COLO829 (cell line): Measurements from ENCODE around the gene LDB2.

Experiments
- DNase-seq: peaks from one replicate; pipeline ENCODE4 v3.0.0; 2012; ENCODE audit warnings: low spot score

LDB2 gene

DNA sequence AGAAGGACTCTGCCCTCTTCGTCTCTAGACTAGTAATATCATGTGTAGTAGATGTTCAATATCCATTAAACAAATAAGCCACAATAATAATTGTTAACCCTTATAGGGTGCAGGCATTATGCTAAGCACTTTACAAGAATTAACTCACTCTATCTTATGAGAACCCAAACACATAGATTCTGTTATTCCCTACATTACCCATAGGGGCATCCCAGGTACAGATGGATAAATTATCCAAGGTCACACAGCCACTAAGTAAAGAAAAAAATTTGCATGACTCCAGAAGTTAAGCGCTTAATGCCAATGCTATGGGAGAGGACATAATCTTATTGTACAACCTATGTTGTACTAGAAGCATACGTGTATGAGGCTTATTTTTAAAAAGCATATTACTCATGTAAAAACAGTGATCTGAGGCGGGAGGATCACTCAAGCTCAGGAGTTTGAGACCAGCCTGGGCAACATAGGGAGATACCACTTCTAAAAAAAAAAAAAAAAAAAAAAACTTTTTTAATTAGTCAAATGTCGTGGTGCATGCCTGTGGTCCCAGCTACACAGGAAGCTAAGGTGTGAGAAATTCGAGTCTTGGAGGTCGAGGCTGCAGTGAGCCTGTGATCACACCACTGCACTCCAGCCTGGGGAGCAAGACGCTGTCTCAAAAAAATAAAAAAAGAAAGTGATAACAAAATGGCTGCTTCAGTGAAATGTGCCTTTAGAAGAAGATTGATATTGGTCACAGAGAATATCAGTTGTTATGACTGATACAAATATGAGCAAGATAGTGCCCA is 13.6 kb downstream of the LDB2 start:
- no peak for DNase-seq

DNA sequence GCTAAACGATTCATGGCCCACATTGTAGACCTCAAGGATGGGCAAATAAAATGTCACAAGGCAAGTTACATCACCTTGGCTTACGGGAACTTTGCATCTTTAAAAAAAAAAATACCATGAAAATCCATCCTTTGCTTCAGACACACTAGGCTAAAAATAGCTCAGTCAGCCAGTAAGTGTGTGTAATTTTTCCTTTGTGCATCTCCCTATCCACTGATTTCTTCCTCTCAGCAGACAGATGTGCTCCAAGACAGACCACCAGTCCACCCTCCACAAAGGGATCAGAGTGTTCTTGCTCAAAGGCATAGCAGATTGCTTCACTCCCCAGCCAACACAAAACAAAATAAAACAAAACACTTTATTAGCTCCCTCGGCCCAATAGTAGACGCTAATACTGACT is 14.6 kb downstream of the LDB2 start:
- no peak for DNase-seq

DNA sequence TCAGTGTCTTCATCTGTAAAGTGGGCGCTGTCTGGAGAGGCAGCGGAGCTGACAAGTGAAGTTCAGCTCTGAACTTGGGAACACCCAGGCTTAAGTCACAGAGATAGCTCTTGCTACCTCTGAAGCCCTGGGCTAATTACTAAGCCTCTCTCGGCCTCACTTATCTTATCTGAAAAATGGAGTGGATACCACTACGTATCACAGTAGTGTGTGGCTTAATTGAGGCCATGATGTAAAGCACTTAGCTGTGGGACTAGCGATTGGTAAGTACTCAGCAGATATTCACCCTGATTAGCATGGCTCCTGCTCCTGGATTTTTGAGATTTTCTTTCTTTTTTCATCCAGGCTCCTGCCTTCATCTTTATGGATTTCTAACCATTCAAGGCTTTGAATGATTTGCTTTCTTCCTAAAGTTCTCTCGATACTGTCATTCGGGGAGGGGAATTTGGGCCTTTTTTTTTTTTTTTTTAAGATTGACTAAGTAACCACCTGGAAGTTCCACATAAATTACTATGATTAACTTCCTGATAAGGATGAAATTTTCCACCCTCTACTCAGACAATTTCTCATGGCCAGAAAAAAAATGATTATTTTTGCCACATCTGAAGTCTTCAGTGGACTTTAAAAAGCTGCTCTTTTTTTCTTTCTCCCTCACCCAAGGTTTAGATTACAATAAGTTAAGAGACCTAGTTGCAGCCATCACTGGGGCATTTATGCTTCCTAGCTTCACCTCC is 17.1 kb downstream of the LDB2 start:
- no peak for DNase-seq

DNA sequence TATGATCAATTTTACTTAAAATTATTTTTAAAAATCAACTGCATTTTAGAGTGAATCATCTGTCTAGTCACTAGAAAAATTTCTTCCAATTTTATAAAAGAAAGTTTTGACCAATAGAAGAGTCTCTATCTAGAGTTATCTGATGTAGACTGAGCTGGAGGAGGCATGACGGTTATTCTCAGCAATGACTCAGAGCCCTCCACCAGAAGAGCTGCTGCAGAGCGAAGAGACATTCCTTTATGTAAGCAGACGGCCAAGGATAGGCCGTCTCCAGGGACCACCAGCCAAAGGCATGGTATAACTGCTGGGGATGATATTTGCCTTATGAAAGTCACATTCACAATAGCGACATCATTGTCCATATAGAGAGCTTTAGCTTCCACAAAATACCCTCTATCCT is 23.0 kb downstream of the LDB2 start:
- peak; percentile 56 for DNase-seq

DNA sequence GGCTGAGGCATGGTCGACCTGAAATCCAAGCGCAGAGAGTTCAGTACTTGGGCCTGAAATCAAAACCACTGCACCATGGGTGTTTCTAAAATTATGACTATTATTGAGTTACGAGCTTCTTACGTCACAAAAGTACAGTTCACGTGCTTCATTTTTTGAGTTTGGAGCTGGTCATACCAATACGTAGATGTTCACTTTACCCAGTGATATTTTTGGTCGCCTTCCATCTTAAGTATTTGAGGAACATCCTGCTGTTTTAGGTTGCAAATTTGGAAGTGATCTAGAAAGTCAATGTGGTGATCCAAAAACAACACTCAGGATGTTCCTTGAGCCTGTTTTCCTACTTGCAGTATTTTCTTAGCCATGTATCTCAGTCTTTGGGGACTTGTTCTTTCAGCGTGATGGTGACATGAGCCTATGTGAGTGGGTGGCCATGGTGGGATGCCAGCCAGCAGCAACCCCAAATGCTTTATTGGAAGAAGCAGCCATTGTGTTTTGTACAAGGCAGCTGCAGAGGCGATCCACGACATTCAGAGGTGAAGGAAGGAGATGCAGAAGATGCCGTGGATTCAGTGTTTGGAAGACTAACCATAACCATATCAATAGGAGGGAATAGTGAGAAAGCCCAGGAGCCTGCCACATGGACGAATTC is 28.7 kb downstream of the LDB2 start:
- no peak for DNase-seq

DNA sequence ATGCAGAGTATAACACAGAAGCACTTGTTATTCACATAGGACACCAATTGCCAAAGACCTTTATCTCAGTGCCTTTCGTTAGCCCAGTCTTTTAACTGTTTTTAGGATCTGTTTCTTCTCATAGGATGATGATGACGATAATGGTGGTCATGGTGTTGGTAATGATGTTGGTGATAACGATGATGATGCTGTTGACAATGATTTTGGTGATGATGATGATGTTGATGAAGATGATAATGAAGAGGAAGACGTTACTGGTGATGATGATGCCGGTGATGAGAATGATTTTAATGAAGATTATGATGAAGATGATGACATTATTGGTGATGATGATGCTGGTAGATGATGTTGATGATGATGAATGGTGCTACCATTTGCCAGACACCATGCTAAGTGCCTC is 29.8 kb downstream of the LDB2 start:
- DNase-seq, result no peak

DNA sequence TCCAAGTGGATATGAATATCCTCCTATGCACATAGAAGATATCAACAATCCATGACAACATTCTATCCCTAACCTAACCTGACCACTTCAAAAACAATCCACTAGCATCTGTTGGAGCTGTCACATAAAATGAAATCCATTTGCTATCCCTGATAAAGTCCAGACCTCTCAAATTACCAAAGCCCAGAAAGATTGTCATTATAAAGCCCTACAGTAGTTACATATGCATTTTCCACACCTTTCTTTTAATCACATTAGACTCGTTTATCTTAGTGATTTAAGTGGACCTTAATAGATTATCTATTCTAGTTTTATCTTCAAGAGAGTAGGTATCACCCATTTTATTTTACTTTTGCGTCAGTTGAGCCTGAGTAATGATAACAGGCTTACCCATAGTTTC is 30.6 kb downstream of the LDB2 start:
- no peak for DNase-seq

DNA sequence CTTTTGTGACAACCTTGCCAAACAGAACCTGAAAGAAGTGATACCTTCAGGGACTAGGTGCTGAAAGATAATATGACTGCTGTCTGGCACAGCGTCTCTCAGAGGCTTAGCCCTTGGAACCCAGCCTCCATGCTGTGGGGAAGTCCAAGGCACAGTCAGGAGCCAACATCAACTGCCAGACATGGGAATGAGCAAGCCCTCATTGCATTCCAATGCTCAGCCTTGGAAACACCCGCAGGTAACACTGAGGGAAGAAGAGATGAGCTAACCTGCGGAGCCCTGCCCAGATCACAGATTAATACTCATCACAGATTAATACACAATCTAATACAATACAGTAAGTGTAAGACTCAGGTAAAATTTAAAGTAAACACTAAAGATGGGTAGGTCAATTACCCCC is 31.5 kb downstream of the LDB2 start:
- DNase-seq, result no peak

DNA sequence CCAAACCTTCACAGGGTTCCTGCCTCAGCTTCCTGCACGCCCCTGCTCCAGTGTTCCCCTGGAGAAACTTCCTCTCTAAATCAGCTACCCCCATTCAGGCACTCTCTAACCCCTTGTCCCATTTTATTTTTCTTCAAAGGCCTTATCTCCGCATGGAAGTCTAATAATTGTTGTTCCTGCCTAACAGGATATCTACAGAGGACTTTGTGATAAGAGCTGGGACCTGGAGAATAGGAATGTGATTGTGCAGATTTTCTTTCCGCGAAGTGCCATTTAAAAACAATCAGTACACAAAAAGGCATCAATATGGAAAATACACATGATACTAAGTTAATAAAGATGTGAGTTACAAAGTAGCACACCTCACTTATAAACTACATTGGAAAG is 32.6 kb downstream of the LDB2 start:
- DNase-seq, result no peak

DNA sequence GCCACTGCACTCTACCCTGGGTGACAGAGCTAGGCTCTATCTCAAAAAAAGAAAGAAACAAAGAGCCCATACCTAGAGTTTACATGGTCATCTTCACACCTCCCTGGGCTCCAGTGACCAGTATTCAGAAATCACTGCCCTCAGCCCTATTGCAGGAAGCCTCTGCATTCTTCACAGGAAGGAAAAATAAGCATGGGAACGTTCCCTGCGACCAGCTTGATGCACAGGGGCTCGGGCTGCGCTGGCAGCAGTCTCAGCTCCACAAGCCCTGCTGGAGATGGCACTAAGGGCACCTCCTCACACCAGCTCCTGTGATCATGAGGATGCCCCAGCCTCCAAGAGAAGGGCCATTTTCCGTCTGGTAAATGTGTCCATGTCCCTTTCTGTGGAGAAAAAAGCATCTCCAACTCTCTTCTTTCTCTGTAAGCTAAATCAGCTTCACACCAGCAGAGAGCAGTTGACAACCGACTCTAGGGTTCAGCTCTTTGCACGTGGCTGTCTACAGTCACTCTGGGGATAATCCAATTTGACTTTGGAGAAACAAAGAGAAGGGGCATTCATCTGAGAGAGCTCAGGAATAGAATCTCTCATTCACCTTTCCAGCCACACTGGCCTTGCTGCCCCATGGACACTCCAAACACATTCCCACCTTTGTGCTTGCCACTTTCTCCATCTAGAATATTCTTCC is 33.1 kb downstream of the LDB2 start:
- DNase-seq, result no peak

DNA sequence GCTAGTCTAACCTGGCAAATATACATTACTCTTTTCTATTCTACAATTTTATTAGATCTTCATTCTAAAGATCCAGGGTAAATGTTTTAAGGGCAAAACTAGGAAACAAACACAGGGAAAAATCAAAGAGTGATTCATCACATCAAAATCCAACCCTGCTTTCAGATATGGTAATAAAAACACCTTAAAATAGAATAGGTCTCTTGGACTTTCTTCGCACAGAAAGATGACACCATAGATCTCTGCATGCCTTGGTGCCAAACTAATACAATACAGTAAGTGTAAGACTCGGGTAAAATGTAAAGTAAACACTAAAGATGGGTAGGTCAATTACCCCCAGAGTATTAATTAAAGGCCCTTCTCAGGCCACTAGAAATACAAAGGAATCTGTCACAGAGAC is 34.2 kb downstream of the LDB2 start:
- no peak for DNase-seq

DNA sequence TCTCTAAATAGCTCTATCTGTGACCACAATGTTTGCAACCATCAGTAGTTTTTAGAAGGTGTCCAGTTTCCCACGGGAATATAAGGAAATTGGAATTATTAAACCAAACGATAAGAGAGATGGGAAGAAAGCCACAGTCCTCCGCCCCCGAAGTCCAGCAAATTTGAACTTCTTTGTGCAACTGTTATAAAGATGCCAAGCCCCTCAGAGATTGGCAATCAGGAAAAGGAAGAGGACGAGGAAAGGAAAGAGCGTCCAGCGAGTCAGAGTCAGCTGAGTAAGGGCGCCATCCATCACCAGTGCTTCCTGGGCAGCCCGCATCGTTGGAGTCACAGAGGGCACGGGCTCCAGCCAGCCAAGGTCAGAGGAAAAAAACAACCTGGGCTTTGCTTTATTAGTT is 35.7 kb downstream of the LDB2 start:
- DNase-seq, result no peak

DNA sequence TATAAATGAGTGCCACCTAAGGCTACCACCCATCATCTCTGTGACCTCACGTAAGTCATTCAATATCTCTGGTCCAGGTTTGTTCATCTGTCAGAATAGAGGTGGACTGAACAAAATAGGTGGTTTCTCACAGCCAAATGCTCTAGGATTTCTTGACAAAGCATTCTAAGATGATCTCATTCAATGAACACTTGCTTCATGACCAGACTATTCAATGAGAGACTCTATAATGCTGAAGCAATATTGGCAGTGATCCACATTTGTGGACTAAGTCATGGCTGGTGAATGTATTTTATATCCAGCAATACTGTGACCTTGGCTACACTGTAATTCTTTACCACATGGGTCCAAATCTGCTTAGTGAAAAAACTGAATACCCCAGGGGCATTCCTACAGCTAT is 37.9 kb downstream of the LDB2 start:
- DNase-seq, result no peak

DNA sequence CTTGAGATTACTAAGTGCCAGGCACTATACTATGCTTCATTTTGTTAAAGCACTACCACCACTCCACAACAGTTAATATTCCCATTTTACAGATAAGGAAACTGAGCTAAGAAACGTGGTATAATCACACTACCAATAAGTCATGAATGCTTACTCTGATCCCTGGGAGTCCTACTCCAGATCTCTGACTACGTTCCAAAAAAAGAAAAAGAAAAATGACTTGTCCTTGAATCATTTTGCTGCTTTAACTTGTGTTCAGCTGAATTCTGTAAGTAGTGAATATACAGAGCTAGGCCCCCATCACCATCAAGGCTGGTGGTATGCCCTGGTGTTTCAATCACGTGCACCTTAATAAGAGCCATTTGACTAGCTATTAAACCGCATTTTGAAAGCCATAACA is 39.4 kb downstream of the LDB2 start:
- DNase-seq, result no peak

DNA sequence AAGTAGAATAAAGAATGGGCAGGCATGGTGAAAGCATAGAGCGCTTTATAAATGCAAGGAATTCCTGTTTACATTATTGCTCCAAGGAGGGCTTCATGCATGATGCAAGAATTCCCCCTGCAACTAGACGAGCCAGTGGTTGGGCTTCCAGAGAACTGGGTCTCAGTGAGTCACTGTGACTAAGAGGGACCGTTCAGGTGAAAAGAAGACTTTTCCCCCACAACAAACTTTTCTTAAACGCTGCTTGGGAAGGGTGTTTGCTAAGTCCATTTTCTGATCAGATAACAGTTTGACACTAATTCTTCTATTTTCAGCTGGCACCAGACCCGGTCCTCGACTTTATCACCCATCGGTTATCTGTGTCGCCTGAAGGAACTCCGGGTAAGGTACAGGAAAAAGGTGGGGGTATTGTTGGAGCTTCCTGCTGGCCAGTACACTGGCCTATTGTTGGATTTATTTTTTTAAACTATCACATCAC is 40.1 kb downstream of the LDB2 start:
- no peak for DNase-seq

DNA sequence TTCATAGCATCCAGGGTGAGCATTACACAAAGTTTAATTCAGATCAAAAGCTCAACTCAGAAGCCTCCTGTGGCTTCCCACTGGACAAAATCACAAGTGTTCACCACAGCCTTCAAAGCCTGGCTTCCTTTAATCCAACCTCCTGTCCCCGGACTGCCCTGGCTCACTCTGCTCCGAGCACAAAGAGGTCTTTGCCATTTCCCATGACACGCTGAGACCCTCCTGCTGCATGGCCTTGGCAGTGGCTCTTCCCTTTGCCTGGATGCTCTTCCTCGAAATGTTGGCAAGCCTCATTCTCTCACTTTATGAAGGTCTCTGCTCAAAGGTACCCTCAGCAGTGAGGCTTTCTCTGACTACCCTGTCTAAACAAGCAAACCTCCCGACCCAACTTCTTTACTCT is 41.0 kb downstream of the LDB2 start:
- DNase-seq, result no peak

DNA sequence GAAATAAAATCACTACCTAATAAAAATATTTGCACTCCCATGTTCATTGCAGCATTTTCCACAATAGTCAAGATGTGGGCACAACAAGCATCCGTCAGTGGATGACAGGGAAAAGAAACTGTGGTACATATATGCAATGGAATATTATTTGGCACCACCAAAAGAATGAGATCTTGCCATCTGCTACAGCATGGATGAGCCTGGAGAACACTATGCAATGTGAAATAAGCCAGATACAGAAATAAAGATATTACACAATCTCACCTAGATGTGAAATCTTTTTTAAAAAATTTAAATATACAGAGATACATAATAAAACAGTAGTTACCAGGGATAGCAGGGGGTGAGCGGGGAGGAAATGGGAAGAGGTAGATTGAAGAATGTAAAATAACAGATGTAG is 44.8 kb downstream of the LDB2 start:
- no peak for DNase-seq

DNA sequence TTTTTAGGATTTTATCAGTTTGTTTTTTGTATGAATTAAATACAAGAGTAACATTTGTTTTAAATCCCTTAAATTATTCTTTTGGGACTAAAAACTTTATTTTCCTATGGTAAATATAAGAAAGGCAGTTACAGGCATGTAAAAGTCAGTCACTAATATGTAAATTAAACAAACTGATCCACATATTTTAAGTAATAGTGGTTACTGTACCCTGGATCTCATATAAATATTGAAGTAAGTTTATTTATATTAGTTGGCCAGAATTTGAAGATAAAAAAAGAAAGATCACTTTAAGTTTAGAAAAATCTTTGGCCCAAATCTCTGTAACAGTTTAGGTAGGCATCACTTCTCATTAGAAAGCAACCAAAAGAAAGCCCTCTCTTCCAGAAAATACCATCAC is 45.8 kb downstream of the LDB2 start:
- DNase-seq, result no peak

DNA sequence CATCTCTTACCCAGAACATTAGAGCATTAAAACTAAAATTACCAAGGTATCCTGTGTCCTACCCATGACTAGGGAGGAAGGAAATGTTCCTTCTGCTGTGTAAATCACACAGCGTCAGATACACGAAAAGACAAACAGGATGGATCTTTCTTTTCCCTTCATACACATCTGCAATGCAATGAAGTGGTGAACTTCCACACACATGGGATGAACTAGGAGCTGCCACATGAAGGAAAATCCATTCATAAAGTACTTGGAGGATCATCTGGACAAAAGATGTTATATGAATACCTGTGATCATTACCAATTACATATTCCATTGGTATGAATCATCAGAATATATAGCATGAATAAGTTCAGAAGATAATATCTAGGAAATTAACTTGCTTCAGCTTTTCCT is 46.2 kb downstream of the LDB2 start:
- no peak for DNase-seq

DNA sequence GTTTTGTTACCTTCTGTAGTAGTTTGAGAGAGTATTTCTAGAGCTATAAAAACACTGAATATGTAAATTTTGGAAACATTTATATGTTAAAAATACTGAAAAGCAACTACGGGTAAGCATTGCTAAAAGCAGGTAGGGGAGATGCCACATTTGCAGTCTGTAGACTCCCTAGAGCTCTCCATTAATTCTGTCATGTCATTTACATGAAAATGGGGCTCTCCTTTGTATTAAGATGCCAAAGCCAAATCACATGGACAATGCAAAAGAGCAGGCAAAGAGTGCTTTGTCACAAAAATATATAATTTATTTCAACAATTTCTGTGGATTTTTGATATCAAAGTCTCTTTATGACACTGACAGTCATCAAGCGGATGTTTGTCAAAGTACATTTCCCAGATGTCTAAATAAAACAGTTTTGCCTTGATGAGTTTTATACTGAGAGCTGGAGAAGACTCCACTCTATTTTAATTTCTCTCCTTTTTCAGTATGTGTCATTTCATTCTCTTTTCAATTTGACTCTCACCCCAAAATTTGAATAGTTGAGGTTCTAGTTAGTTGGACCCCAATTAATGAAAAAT is 51.8 kb downstream of the LDB2 start:
- DNase-seq, result no peak

DNA sequence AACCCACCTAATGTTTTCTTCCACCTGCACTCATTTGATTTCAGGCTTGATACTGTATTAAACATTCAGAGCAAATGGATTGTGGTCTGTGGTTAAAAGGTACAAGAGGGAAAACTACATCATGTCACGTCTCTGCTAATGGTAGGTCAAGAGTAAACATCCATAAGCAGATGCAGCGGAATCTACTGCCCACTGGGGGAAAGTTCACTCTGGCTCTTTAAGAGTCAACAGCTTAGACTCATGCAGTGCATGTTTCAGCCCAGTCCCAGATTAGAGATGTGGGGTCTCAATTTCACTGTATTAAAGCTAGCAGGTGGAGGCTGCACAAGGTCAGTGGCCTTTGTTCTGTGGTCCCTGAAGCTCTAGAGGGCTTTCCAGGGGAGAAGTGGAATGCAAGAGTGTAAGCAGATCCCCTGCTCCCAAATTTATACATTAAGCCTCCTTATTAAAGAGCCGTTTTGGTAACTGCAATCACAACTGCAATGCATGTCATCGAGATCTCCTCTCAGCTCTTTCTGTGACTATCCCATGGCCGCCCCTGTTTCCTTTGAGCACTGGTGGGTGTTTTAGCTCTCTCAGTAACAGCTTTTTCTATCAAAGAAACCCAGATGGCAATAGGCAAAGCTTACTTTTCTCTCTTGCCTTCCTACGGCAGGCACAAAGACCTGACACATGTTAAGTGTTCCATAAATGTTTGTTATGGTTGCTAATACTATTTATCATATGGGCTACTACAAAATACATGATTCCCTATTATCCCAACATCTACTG is 53.4 kb downstream of the LDB2 start:
- no peak for DNase-seq
